NCI-H524 treated with DMSO at 0.1 percent for 48 hours (cell line): ENCODE measurements around the gene LPAR4.
"Not testable (repeated sequence)": the region's sequence is repeated elsewhere in the genome, so short reads cannot be mapped to it uniquely, and the experiment has no call there.

ENCODE experiments used
- DNase-seq: peaks from one replicate; lab custom pipeline; 2025; lab: John Stamatoyannopoulos, UW

Gene LPAR4

GRCh38 chrX:78747489-78747888 is at the start of gene LPAR4:
Gene LPAR4 (plus strand): TSS chrX:78747720. CDS start chrX:78754870, 7,150 bp downstream.
- no peak for DNase-seq

- DNase-seq = no peak
These were observed 41.4 kb upstream of the LPAR4 start for GRCh38 chrX:78706071-78706470.

- peak; percentile 2 for DNase-seq
These were observed 39.3 kb upstream of the LPAR4 start for GRCh38 chrX:78708262-78708661.

- no peak for DNase-seq
These were observed 38.7 kb upstream of the LPAR4 start for GRCh38 chrX:78708816-78709215.

GRCh38 chrX:78710171-78710570 is 37.3 kb upstream of the LPAR4 start:
- DNase-seq = no peak

- DNase-seq = no peak
These were observed 35.2 kb upstream of the LPAR4 start for GRCh38 chrX:78712336-78712735.

GRCh38 chrX:78725287-78725686 is 22.2 kb upstream of the LPAR4 start:
- no peak for DNase-seq

- DNase-seq = no peak
These were observed 1.0 kb upstream of the LPAR4 start for GRCh38 chrX:78746496-78746895.

- no peak for DNase-seq
These were observed 451 bp downstream of the LPAR4 start for GRCh38 chrX:78747971-78748370.

- DNase-seq = no peak
These were observed 1.3 kb downstream of the LPAR4 start for GRCh38 chrX:78748846-78749245.

- DNase-seq = no peak
These were observed 6.1 kb downstream of the LPAR4 start for GRCh38 chrX:78753571-78753970.

GRCh38 chrX:78754917-78755316 is 7.4 kb downstream of the LPAR4 start:
- DNase-seq = no peak

- DNase-seq = no peak
These were observed 11.6 kb downstream of the LPAR4 start for GRCh38 chrX:78759081-78759480.

GRCh38 chrX:78769101-78769755 is 21.7 kb downstream of the LPAR4 start:
- DNase-seq = no peak

- DNase-seq = no peak
These were observed 22.4 kb downstream of the LPAR4 start for GRCh38 chrX:78769946-78770345.

- no peak for DNase-seq
These were observed 49.4 kb downstream of the LPAR4 start for GRCh38 chrX:78796916-78797315.

GRCh38 chrX:78800114-78800513 is 52.6 kb downstream of the LPAR4 start:
- no peak for DNase-seq

- DNase-seq = no peak
These were observed 53.2 kb downstream of the LPAR4 start for GRCh38 chrX:78800694-78801093.

- no peak for DNase-seq
These were observed 54.0 kb downstream of the LPAR4 start for GRCh38 chrX:78801522-78801921.

GRCh38 chrX:78802526-78802925 is 55.0 kb downstream of the LPAR4 start:
- not testable (repeated sequence) for DNase-seq
